NT2/D1 (cell line): ENCODE data around the gene NPAT.

ENCODE experiments used
- SUZ12 ChIP-seq: IDR thresholded peaks from 2 replicates; pipeline ENCODE4 v1.6.1; 2011; ENCODE audit not compliant: insufficient read length, insufficient read depth; ENCODE audit errors: extremely low read depth
- YY1 ChIP-seq: IDR thresholded peaks from 2 replicates; pipeline ENCODE4 v1.6.1; 2011; ENCODE audit not compliant: insufficient read length, insufficient read depth

DNA sequence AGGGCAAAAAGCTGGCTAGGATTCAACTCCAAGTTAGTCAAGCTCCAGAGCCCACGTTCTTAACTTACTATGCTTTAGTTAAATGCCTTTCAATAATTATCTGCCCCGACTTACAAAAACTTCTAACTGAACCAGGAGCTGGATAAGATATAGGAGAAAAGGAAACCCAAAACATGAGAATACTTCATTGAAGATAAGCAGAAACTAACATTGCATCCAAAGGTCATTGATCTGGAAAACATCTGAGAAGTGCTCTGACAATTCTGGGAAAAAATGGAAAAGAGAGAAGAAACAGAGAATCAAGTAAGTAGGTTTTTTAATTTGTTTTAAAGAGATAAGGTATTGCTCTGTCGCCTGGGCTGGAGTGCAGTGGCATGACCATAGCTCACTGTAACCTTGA, 73.9 kb downstream of the NPAT start:
- no peak for TF ChIP-seq YY1
- TF ChIP-seq SUZ12 = no peak
